Measurements from ENCODE around the gene FMR1.

Gene FMR1

GRCh38 chrX:147916375-147916968 is 4.8 kb downstream of the FMR1 start:
- H3K27me3 ChIP-seq (ENCODE audit: insufficient read depth, low read length): no peaks in the 10 kb centered on the region
- peak overlapping the region; percentile 68 for H4K91ac ChIP-seq (ENCODE audit: low read depth, low read length)
- no peak overlapping the region for H3K14ac ChIP-seq (ENCODE audit: low read length)
- H2AFZ ChIP-seq (ENCODE audit: insufficient read depth, low read length, poor library complexity): no peak overlapping the region
- no peak overlapping the region for H2BK5ac ChIP-seq (ENCODE audit: low read depth, low read length, poor library complexity)
- H3K79me2 ChIP-seq (ENCODE audit: control insufficient read depth, insufficient read depth, low read length, poor library complexity): peaks cover 10% of the 10 kb centered on the region
- H2AK5ac ChIP-seq (ENCODE audit: low read length): no peak overlapping the region
- no peaks in the 10 kb centered on the region for H3K36me3 ChIP-seq (ENCODE audit: control insufficient read depth in 1 of 2, insufficient read depth in 2 of 2, low read length in 2 of 2)
- H3K4ac ChIP-seq (ENCODE audit: low read depth, low read length): peak overlapping the region; percentile 83
- no peak overlapping the region for H3K27ac ChIP-seq (ENCODE audit: low read depth, low read length)
- no peak overlapping the region for H3K4me3 ChIP-seq (ENCODE audit: low read depth, low read length)
- peak overlapping the region; percentile 43 for H2BK120ac ChIP-seq (ENCODE audit: insufficient read depth, low read length, poor library complexity)
- no peak overlapping the region for H3K18ac ChIP-seq (ENCODE audit: low read length)
- H4K8ac ChIP-seq (ENCODE audit: low read depth, low read length): peak overlapping the region; percentile 65
- H3K79me1 ChIP-seq (ENCODE audit: low read length): peaks cover 5% of the 10 kb centered on the region
- DNase-seq: peak in 1 of 2 donors; percentile 38
- H3K9me3 ChIP-seq (ENCODE audit: insufficient read depth, low read depth, low read length): no peaks in the 10 kb centered on the region
- no CpG with 5 or more reads among the region's 6 CpGs for WGBS (ENCODE audit: extremely low coverage, insufficient coverage, insufficient read length)
- H4K12ac ChIP-seq (ENCODE audit: low read depth, low read length): no peak overlapping the region
- H2BK12ac ChIP-seq (ENCODE audit: low read length): peak overlapping the region; percentile 40
- H3K9ac ChIP-seq (ENCODE audit: low read length): no peak overlapping the region
- no peak overlapping the region for H3K23ac ChIP-seq (ENCODE audit: low read length)
- no peaks in the 10 kb centered on the region for H3K4me1 ChIP-seq (ENCODE audit: control insufficient read depth in 1 of 2, insufficient read depth in 2 of 2, low read length in 2 of 2)
- peak overlapping the region; percentile 27 for H3K4me2 ChIP-seq (ENCODE audit: low read length)

- H3K23ac ChIP-seq (ENCODE audit: low read length): no peak overlapping the region
- H3K79me1 ChIP-seq (ENCODE audit: low read length): no peaks in the 10 kb centered on the region
- peaks cover 2% of the 10 kb centered on the region for H3K79me2 ChIP-seq (ENCODE audit: control insufficient read depth, insufficient read depth, low read length, poor library complexity)
- no peak overlapping the region for H3K27ac ChIP-seq (ENCODE audit: low read depth, low read length)
- WGBS (ENCODE audit: extremely low coverage, insufficient coverage, insufficient read length): no CpG with 5 or more reads among the region's 10 CpGs
- no peak overlapping the region for H2BK120ac ChIP-seq (ENCODE audit: insufficient read depth, low read length, poor library complexity)
- H3K4me2 ChIP-seq (ENCODE audit: low read length): no peak overlapping the region
- no peak overlapping the region for H4K8ac ChIP-seq (ENCODE audit: low read depth, low read length)
- no peak overlapping the region for H2AK5ac ChIP-seq (ENCODE audit: low read length)
- H3K36me3 ChIP-seq (ENCODE audit: control insufficient read depth in 1 of 2, insufficient read depth in 2 of 2, low read length in 2 of 2): no peaks in the 10 kb centered on the region
- H3K4me1 ChIP-seq (ENCODE audit: control insufficient read depth in 1 of 2, insufficient read depth in 2 of 2, low read length in 2 of 2): no peaks in the 10 kb centered on the region
- no peak overlapping the region for H3K18ac ChIP-seq (ENCODE audit: low read length)
- H3K4me3 ChIP-seq (ENCODE audit: low read depth, low read length): no peak overlapping the region
- peak in 1 of 2 donors; percentile 46 for DNase-seq
- H3K14ac ChIP-seq (ENCODE audit: low read length): no peak overlapping the region
- no peak overlapping the region for H2AFZ ChIP-seq (ENCODE audit: insufficient read depth, low read length, poor library complexity)
- no peaks in the 10 kb centered on the region for H3K9me3 ChIP-seq (ENCODE audit: insufficient read depth, low read depth, low read length)
- peak overlapping the region; percentile 4 for H3K4ac ChIP-seq (ENCODE audit: low read depth, low read length)
- no peak overlapping the region for H2BK5ac ChIP-seq (ENCODE audit: low read depth, low read length, poor library complexity)
- no peak overlapping the region for H4K91ac ChIP-seq (ENCODE audit: low read depth, low read length)
- no peak overlapping the region for H4K12ac ChIP-seq (ENCODE audit: low read depth, low read length)
- H3K9ac ChIP-seq (ENCODE audit: low read length): no peak overlapping the region
- H3K27me3 ChIP-seq (ENCODE audit: insufficient read depth, low read length): no peaks in the 10 kb centered on the region
- no peak overlapping the region for H2BK12ac ChIP-seq (ENCODE audit: low read length)
Measured at GRCh38 chrX:147917700-147918695, 6.3 kb downstream of the FMR1 start.

- Histone ChIP-seq H2BK12ac (ENCODE audit: low read length) (no peak overlapping the region), H3K79me2 (ENCODE audit: control insufficient read depth, insufficient read depth, low read length, poor library complexity) (peaks cover 2% of the 10 kb centered on the region), H2BK120ac (ENCODE audit: insufficient read depth, low read length, poor library complexity) (no peak overlapping the region), H3K9ac (ENCODE audit: low read length) (no peak overlapping the region), H4K91ac (ENCODE audit: low read depth, low read length) (no peak overlapping the region), H3K4me3 (ENCODE audit: low read depth, low read length) (no peak overlapping the region), H3K79me1 (ENCODE audit: low read length) (no peaks in the 10 kb centered on the region), H3K4ac (ENCODE audit: low read depth, low read length) (no peak overlapping the region), H3K23ac (ENCODE audit: low read length) (no peak overlapping the region), H3K27ac (ENCODE audit: low read depth, low read length) (no peak overlapping the region), H3K36me3 (ENCODE audit: control insufficient read depth in 1 of 2, insufficient read depth in 2 of 2, low read length in 2 of 2) (no peaks in the 10 kb centered on the region), H2BK5ac (ENCODE audit: low read depth, low read length, poor library complexity) (no peak overlapping the region), H3K4me2 (ENCODE audit: low read length) (no peak overlapping the region), H4K12ac (ENCODE audit: low read depth, low read length) (no peak overlapping the region), H4K8ac (ENCODE audit: low read depth, low read length) (no peak overlapping the region), H2AFZ (ENCODE audit: insufficient read depth, low read length, poor library complexity) (no peak overlapping the region), H3K4me1 (ENCODE audit: control insufficient read depth in 1 of 2, insufficient read depth in 2 of 2, low read length in 2 of 2) (no peaks in the 10 kb centered on the region), H3K18ac (ENCODE audit: low read length) (no peak overlapping the region), H3K27me3 (ENCODE audit: insufficient read depth, low read length) (no peaks in the 10 kb centered on the region), H2AK5ac (ENCODE audit: low read length) (no peak overlapping the region), H3K14ac (ENCODE audit: low read length) (no peak overlapping the region), H3K9me3 (ENCODE audit: insufficient read depth, low read depth, low read length) (no peaks in the 10 kb centered on the region)
- DNase-seq: peak; percentile 43 to 85
- WGBS (ENCODE audit: extremely low coverage, insufficient coverage, insufficient read length): no CpG with 5 or more reads among the region's 3 CpGs
Measured at GRCh38 chrX:147920161-147920666, 8.5 kb downstream of the FMR1 start.

- H3K23ac ChIP-seq (ENCODE audit: low read length): no peak overlapping the region
- DNase-seq: no peak
- H3K79me1 ChIP-seq (ENCODE audit: low read length): no peaks in the 10 kb centered on the region
- no peaks in the 10 kb centered on the region for H3K4me1 ChIP-seq (ENCODE audit: control insufficient read depth in 1 of 2, insufficient read depth in 2 of 2, low read length in 2 of 2)
- no peak overlapping the region for H2BK120ac ChIP-seq (ENCODE audit: insufficient read depth, low read length, poor library complexity)
- no peak overlapping the region for H3K14ac ChIP-seq (ENCODE audit: low read length)
- no peak overlapping the region for H4K91ac ChIP-seq (ENCODE audit: low read depth, low read length)
- no peak overlapping the region for H2BK5ac ChIP-seq (ENCODE audit: low read depth, low read length, poor library complexity)
- no peak overlapping the region for H3K27ac ChIP-seq (ENCODE audit: low read depth, low read length)
- H3K9ac ChIP-seq (ENCODE audit: low read length): no peak overlapping the region
- no peak overlapping the region for H3K18ac ChIP-seq (ENCODE audit: low read length)
- H2AFZ ChIP-seq (ENCODE audit: insufficient read depth, low read length, poor library complexity): no peak overlapping the region
- no CpG with 5 or more reads among the region's 1 CpG for WGBS (ENCODE audit: extremely low coverage, insufficient coverage, insufficient read length)
- no peaks in the 10 kb centered on the region for H3K79me2 ChIP-seq (ENCODE audit: control insufficient read depth, insufficient read depth, low read length, poor library complexity)
- no peak overlapping the region for H3K4me3 ChIP-seq (ENCODE audit: low read depth, low read length)
- H3K4me2 ChIP-seq (ENCODE audit: low read length): no peak overlapping the region
- H4K8ac ChIP-seq (ENCODE audit: low read depth, low read length): no peak overlapping the region
- H2AK5ac ChIP-seq (ENCODE audit: low read length): no peak overlapping the region
- no peaks in the 10 kb centered on the region for H3K9me3 ChIP-seq (ENCODE audit: insufficient read depth, low read depth, low read length)
- no peak overlapping the region for H3K4ac ChIP-seq (ENCODE audit: low read depth, low read length)
- H3K36me3 ChIP-seq (ENCODE audit: control insufficient read depth in 1 of 2, insufficient read depth in 2 of 2, low read length in 2 of 2): peaks cover 0 to 3% of the 10 kb centered on the region in 2 experiments
- H2BK12ac ChIP-seq (ENCODE audit: low read length): no peak overlapping the region
- no peaks in the 10 kb centered on the region for H3K27me3 ChIP-seq (ENCODE audit: insufficient read depth, low read length)
- no peak overlapping the region for H4K12ac ChIP-seq (ENCODE audit: low read depth, low read length)
Measured at GRCh38 chrX:147923605-147924004, 11.9 kb downstream of the FMR1 start.
